Astrocyte (in vitro differentiated cells and primary cell): ENCODE data around the gene POT1.

Source experiments
- EZH2 ChIP-seq: IDR thresholded peaks from 2 replicates; pipeline ENCODE4 v1.6.1; 2012; ENCODE audit warnings: mild to moderate bottlenecking, low read length, inconsistent platforms; ENCODE audit not compliant: insufficient read depth
- TF ChIP-seq, protein P1 (sequence below): IDR thresholded peaks from 2 replicates; pipeline ENCODE4 v1.5.1; 2011; ENCODE audit warnings: low read depth, mild to moderate bottlenecking, inconsistent platforms, low read length, moderate library complexity; ENCODE audit not compliant: insufficient read depth

DNA sequence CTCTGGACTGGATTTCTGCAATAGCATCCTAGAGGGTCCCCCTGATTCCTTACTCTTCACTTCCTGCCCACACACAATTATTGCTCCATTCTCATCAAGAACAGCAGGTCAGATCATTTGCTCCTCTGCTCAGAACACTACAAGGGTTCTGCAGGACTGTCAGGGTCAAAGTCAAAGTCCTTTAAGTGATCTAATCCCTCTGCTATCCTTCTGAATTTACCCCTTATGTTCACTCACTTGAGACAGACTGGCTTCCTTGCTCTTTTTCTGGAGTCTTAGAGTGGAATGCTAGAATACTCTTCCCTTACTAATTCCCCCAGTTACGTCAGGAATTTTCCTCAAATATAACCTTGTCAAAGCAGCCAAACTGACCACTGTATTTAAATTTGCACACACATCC is 7.5 kb upstream of the POT1 start:
- TF ChIP-seq, protein P1, sequence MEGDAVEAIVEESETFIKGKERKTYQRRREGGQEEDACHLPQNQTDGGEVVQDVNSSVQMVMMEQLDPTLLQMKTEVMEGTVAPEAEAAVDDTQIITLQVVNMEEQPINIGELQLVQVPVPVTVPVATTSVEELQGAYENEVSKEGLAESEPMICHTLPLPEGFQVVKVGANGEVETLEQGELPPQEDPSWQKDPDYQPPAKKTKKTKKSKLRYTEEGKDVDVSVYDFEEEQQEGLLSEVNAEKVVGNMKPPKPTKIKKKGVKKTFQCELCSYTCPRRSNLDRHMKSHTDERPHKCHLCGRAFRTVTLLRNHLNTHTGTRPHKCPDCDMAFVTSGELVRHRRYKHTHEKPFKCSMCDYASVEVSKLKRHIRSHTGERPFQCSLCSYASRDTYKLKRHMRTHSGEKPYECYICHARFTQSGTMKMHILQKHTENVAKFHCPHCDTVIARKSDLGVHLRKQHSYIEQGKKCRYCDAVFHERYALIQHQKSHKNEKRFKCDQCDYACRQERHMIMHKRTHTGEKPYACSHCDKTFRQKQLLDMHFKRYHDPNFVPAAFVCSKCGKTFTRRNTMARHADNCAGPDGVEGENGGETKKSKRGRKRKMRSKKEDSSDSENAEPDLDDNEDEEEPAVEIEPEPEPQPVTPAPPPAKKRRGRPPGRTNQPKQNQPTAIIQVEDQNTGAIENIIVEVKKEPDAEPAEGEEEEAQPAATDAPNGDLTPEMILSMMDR = no peak
- TF ChIP-seq EZH2 = no peak
